ENCODE measurements around the gene TSPO. TPM values are rescaled to one million over a fixed set of nuclear protein-coding genes. Genes with fewer than 3 reads are reported as not detected.

TSPO gene
- total and polyA plus RNA-seq, 2 donors from 2014 or later: 134 to 173 TPM

DNA sequence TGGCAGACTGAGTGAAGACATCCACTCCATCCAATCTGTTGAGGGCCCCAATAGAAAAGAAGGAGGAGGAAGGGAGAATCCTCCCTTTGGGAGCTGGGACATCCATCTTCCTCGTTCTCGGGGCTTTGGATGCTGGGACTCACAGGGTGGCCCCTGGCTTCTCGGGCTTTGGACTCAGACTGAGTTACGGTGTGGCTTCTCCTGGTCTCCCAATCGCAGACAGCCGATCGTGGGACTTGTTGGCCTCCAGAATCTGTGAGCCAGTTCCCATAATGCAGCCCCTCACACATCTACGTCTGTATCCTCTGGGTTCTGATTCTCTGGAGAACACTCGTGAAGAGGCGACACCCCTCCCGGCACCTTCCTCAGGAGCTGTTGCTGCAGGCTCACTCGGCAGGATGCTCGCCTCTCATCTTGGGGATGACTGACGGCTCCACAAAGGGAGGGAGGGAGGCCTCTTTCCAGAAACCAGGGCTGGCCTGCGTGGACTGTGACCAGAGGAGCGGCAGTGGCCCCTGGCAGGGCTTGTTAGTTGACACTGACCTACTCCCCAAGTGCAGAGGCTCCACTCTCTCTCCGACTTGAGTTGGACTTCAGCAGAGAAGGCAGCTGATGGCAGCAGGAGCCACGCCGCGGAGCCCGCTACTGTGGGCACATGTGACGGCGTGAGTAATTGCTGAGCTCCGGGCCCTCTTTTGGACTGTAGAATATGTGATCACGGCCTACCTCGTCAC, 50.3 kb downstream of the TSPO start:
- Histone ChIP-seq H3K4me1 (ENCODE audit: control insufficient read depth in 2 of 3, insufficient read depth in 2 of 3, low read depth in 1 of 3, low read length in 3 of 3) (no peaks in the 10 kb centered on the region), H3K9ac (ENCODE audit: low read length in 3 of 3) (no peak overlapping the region), H3K36me3 (ENCODE audit: control insufficient read depth in 2 of 3, insufficient read depth in 3 of 3, low read length in 3 of 3) (no peaks in the 10 kb centered on the region), H3K4me3 (ENCODE audit: low read length in 3 of 3) (no peak overlapping the region), H3K27ac (ENCODE audit: low read depth in 2 of 2, low read length in 2 of 2) (no peak overlapping the region), H3K9me3 (ENCODE audit: control insufficient read depth in 2 of 3, insufficient read depth in 1 of 3, low read length in 3 of 3) (no peaks in the 10 kb centered on the region), H3K27me3 (ENCODE audit: control insufficient read depth, insufficient read depth, low read length) (no peaks in the 10 kb centered on the region)
- FAIRE-seq (no peak), DNase-seq (peak in 1 of 5 donors; percentile 63)
- TF ChIP-seq, protein P1, sequence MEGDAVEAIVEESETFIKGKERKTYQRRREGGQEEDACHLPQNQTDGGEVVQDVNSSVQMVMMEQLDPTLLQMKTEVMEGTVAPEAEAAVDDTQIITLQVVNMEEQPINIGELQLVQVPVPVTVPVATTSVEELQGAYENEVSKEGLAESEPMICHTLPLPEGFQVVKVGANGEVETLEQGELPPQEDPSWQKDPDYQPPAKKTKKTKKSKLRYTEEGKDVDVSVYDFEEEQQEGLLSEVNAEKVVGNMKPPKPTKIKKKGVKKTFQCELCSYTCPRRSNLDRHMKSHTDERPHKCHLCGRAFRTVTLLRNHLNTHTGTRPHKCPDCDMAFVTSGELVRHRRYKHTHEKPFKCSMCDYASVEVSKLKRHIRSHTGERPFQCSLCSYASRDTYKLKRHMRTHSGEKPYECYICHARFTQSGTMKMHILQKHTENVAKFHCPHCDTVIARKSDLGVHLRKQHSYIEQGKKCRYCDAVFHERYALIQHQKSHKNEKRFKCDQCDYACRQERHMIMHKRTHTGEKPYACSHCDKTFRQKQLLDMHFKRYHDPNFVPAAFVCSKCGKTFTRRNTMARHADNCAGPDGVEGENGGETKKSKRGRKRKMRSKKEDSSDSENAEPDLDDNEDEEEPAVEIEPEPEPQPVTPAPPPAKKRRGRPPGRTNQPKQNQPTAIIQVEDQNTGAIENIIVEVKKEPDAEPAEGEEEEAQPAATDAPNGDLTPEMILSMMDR (IDR thresholded peaks at IDR 0.05; ENCODE audit: borderline replicate concordance, extremely low read depth, insufficient read depth): no peak
- intact Hi-C loops (cut with DNase I): no loop called here

- no peak overlapping the region for H3K9ac ChIP-seq (ENCODE audit: low read length in 3 of 3)
- no peaks in the 10 kb centered on the region for H3K4me1 ChIP-seq (ENCODE audit: control insufficient read depth in 2 of 3, insufficient read depth in 2 of 3, low read depth in 1 of 3, low read length in 3 of 3)
- peak in 1 of 5 donors; percentile 45 for DNase-seq
- no peak overlapping the region for H3K27ac ChIP-seq (ENCODE audit: low read depth in 2 of 2, low read length in 2 of 2)
- H3K36me3 ChIP-seq (ENCODE audit: control insufficient read depth in 2 of 3, insufficient read depth in 3 of 3, low read length in 3 of 3): no peaks in the 10 kb centered on the region
- TF ChIP-seq, protein P1 (IDR thresholded peaks at IDR 0.05; ENCODE audit: borderline replicate concordance, extremely low read depth, insufficient read depth): no peak
- FAIRE-seq: no peak
- intact Hi-C loops (cut with DNase I): no loop called here
- H3K9me3 ChIP-seq (ENCODE audit: control insufficient read depth in 2 of 3, insufficient read depth in 1 of 3, low read length in 3 of 3): no peaks in the 10 kb centered on the region
- H3K27me3 ChIP-seq (ENCODE audit: control insufficient read depth, insufficient read depth, low read length): no peaks in the 10 kb centered on the region
- H3K4me3 ChIP-seq (ENCODE audit: low read length in 3 of 3): no peak overlapping the region
Measured at GRCh38 chr22:43202326-43202725, 51.0 kb downstream of the TSPO start.

GRCh38 chr22:43202756-43203410, 51.5 kb downstream of the TSPO start:
- H3K9me3 ChIP-seq (ENCODE audit: control insufficient read depth in 2 of 3, insufficient read depth in 1 of 3, low read length in 3 of 3): no peaks in the 10 kb centered on the region
- H3K36me3 ChIP-seq (ENCODE audit: control insufficient read depth in 2 of 3, insufficient read depth in 3 of 3, low read length in 3 of 3): no peaks in the 10 kb centered on the region
- intact Hi-C loops (cut with DNase I): no loop called here
- TF ChIP-seq, protein P1 (IDR thresholded peaks at IDR 0.05; ENCODE audit: borderline replicate concordance, extremely low read depth, insufficient read depth): no peak
- H3K4me1 ChIP-seq (ENCODE audit: control insufficient read depth in 2 of 3, insufficient read depth in 2 of 3, low read depth in 1 of 3, low read length in 3 of 3): no peaks in the 10 kb centered on the region
- peak in 2 of 5 donors; percentile 7 to 27 for DNase-seq
- no peak overlapping the region for H3K27ac ChIP-seq (ENCODE audit: low read depth in 2 of 2, low read length in 2 of 2)
- no peak for FAIRE-seq
- no peak overlapping the region for H3K4me3 ChIP-seq (ENCODE audit: low read length in 3 of 3)
- H3K27me3 ChIP-seq (ENCODE audit: control insufficient read depth, insufficient read depth, low read length): no peaks in the 10 kb centered on the region
- no peak overlapping the region for H3K9ac ChIP-seq (ENCODE audit: low read length in 3 of 3)

Data from kidney (tissue), 14 donors.